NCI-H187 treated with DMSO at 0.1 percent for 48 hours (cell line): ENCODE measurements around the gene KLHL2.
"Not testable (repeated sequence)": the region's sequence is repeated elsewhere in the genome, so short reads cannot be mapped to it uniquely, and the experiment has no call there.

Experiments
- DNase-seq: peaks from one replicate; lab custom pipeline; 2025; lab: John Stamatoyannopoulos, UW

Gene KLHL2

DNA sequence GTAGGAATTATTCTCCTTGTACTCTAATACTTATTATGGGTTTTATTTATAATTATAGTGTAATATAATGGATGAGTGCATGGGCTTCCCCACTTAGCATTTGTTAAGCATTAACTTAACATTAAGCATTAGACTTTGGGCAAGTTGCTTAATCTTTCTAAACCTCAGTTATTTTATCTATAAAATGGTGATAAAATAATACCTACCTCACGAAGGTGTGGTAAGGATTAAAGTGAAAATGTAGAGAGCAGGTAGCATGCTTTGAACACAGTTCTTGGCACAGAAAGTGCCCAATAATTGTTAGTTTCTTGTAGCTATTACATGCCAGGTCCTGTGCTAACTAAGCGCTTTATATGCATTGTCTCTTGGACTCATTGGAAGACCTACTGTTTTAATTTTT, 122.7 kb downstream of the KLHL2 start:
- DNase-seq, result no peak

DNA sequence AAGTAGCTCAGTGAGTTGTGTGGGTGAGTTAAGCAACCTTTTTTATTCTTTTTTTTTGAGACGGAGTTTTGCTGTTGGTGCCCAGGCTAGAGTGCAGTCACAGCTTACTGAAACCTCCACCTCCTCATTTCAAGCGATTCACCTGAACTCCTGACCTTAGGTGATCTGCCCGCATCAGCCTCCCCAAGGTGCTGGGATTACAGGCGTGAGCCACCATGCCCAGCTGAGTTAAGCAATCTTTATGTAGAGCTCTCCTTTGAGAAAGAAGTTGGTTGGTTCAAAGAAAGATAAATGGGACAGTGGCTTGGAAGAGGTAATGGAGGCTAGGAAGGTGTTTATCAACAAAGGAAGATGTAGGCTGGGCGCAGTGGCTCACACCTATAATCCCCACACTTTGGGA, 123.3 kb downstream of the KLHL2 start:
- DNase-seq, result no peak

DNA sequence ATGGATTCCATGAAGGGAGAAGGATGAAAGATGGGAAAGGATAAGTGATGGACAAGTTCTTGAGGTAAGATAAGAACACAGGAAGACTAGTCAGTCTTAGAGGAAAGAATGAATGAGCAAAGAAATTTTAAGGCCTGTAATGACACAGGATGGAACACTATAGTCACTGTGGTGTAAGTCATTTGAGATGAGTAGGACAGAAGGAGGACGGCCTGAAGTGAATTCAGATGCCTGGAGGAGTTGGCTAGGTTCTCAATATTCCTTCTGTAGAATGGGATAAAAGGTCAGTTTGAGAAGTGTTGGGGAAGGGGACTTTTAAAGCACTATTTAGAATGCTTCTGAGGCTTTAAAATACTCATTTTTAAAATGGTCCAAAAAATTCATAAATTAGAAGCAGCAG, 124.0 kb downstream of the KLHL2 start:
- no peak for DNase-seq

DNA sequence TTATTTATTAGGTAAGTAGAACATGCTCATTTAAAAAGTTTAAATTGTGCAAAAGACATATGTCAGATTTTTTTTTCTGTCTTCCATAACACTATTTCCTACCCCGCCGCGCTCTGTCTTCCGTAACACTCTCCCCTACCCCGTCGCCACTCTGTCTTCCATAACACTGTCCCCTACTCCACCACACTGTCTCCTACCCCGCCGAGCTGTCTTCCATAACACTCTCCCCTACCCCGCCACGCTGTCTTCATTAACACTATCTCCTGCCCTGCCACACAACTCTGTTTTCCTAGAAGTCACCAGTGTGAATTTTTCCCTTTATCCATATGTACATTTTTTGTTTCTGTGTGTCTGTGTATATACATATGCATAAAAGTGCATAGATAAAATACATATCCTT, 124.5 kb downstream of the KLHL2 start:
- DNase-seq, result no peak

DNA sequence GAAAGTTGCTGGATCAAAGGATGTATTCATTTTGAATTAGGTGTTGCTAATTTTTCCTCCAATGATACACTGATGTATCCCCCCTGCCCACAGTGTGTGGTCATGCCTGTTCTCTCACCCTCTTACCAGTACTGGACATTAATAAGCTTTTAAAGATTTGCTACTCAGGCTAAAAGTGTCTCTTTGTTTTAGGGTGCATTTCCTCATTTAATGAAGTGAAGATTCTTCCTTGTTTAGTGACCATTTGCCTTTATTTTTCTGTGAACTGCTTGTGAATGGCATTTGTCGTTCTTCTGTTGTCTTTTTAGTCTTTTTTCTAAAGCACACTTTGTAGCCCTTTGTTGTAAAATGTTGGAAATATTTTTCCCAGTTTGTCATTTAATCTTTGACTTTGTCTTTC, 125.1 kb downstream of the KLHL2 start:
- no peak for DNase-seq

DNA sequence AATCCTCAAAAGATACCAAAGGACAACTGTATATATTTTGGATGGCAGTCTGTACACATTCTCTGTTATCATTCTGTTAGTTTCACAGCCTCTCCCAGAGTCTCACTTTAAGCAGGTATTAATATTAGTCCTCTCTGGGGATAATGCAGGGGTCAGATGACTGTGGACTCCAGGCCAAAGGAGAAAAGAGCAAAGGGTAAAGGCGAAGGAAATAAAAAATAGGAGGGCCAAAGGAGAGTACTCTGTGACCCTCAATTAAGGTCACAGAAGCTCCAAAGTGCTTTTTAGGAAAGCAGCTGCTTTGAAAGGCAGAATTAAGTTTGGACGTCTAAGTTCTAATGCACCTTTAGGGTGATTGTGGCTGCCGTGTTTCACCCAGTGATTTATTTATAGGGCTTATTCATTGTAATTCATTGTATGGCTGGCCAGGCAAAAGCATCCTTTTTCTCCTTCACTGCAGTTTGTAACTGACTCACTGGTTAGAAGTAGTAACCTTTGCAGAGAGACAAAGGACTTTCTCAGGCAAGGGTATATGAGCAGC, 127.9 kb downstream of the KLHL2 start:
- DNase-seq, result no peak

DNA sequence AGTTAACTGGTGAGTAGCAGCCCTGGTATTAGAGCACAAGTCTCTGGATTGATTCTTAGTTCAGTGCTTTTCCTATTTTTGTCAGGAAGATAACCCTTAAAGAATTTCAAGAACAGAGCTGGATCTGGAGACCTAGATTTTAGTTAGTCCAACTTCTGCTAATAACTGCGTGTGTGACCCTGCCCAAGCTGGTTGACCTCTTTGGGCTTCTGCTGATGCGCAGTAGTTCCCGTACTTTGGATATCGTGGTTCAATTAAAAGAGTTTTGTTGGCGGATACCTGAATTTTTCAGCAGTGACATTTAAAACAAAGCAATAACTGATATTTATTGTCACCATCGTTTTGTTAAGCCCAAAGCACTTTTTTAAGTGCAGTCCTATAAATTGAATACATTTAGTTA, 129.4 kb downstream of the KLHL2 start:
- no peak for DNase-seq

DNA sequence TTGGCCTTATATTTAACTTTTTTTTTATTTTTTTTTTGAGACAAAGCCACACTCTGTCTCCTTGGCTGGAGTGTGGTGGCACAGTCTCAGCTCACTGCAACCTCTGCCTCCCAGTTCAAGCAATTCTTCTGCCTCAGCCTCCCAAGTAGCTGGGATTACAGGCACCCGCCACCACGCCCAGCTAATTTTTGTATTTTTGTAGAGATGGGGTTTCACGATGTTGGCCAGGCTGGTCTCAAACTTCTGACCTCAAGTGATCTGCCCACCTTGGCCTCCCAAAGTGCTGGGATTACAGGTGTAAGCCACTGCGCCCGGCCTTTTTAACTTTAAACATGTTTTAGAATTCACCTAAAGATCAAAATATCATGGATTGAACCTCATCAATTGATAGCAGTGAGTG, 135.0 kb downstream of the KLHL2 start:
- not testable (repeated sequence) for DNase-seq

DNA sequence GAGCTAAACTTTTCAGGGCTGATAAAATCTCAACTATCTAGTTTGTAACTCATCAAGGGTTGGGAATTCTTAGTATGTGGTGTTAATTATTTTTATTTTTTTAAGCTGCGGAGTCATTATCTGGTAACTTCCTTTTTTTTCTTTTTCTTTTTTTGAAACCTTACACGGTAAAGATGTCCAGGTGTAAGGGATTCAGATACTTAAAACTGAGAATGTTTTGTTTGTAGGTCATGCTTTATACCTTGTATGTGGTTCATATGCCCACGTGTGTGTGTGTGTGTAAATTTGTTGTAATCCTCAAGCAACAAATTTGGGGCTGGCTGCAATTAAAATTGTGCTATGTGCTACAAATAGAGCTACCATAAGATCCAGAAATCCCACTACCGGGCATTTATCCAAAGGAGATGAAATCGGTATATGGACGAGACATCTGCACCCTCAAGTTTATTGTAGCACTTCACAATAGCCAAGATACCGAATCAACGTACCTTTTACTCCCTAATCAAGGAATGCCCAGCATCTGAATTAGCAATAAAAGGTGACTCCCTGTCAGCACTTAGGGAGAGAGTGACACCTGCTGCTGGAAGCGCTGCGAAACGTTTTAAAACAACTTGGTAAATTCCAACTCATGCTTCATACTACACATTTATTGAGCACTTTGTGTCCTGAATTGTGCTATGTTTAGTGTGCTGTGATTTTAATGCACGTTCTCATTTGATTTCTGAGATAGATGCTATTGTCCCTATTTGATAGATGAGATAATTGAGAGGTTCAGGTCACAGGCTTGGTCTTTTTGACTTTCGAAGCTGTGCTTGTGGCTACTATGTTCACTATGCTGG, 136.2 kb downstream of the KLHL2 start:
- no peak for DNase-seq

DNA sequence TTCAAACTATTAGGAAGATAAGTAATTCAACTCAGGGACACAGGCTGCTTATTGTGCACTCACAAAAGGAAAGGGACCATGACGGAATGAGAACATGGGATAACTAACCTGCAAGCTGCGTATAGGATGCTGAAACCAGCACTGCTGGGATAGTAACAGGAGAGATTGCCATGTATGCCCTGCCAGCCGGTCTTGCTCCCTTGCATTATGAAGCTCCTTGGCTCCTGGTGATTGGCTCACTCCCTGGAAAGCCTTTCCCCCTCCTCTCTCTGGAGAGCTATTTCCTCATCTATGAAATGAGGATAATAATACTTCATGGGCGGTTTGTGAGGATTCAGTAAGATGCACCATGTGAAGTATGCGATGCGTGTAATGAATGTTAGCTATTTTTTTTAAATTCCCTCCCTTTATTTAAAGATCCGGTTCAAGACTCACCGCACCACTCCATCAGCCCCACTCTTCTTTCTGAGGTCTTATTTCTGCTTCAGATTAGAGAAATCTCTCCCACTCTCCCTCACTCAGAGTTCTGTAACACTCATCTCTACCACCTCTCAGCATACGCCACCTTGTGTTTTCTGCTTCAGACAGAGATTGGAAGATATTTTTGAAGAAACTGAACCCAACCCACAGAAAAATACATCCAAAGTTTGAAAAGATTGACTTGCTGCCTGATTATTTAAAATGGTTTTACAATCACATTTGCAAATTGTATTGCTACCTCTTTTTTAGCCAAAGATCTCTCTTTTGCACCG, 138.5 kb downstream of the KLHL2 start:
- no peak for DNase-seq

DNA sequence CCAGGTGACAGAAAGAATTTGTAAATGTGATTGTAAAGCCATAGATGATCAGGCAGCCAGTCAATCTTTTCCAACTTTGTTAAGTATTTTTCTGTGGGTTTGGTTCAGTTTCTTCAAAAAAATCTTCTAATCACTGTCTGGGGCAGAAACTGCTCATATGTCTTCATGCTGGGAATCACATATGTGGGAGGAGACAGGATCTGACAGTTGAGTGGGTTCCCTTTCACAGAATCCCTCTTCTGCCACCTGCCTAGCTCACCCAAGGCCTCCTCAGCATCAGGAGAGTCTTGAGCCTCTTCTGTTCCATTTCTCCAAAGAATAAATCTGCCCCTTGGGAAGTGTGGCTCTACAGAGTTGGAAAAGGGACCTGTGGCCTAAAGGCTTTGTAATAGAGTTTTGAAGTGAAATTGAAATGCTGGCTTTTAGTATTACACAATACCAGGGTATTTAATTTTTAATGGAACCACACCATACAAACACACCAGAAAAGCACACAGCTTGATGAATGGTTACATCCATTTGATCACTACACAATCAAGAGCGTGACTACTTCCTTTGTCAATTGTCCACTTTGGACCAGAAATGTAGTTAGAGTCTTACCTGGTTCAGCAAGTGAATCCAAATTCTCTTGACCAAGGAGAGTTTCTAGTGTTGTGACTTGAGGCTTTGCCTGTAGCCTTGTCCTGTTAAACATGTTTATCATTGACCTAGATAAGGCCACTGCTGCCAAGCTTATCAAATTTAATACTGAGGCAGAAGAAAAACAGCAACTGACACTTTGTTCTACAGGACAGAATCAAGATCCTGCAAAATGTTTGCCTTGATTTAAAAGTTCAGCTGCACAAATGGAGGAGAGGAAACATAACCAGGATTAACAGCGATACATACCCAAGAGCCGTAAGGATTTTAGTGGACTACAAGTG, 140.5 kb downstream of the KLHL2 start:
- DNase-seq, result no peak

DNA sequence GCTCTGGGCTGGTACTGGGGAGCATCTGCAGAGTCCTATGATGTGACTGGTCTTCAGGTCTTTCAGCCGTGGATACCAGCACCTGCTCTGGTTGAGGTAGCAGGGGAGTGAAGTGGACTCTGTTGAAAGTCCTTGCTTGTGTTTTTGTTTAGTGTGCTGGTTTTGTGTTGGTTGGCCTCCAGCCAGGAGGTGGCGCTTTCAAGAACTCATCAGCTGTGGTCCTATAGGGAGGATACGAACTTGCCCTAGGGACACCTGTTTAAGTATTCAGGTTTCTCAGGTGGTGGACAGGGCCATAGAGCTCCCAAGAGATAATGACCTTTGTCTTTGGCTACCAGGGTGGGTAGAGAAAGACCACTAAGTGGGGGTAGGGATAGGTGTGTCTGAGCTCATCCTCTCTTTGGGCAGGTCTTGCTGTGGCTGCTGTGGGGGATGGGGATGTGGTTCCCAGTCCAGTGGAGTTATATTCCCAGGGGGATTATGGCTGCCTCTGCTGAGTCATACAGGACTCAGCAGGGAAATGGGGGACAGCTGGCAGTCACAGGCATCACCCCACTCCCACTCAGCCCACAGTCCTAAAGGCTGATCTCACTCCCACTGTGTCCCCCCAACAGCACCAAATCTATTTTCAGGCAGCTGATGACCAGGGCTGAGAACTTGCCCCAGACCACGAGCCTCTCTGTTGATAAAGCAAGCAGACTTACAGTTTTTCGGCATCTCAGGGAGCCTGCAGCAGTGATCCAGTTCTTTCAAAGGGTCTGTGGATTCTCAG, 144.2 kb downstream of the KLHL2 start:
- DNase-seq, result no peak

DNA sequence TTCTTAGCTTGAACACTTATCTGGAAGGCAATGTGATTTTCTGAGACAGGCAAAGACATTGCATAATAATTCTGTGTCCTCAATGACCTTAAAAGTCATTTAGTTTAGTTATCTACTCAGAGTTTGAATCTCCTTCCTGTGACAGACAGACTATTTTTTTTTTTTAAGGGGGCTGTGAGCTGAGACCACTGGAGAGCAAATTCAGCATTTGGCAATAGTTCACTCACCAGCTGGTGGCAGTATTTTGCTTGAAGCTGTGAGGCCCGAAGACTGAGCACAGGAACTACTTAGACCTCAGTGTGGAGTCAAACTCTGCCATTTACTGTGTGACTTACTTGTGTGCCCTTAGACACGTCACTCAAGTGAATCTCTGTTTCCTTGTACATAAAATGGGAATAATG, 148.5 kb downstream of the KLHL2 start:
- DNase-seq, result no peak

DNA sequence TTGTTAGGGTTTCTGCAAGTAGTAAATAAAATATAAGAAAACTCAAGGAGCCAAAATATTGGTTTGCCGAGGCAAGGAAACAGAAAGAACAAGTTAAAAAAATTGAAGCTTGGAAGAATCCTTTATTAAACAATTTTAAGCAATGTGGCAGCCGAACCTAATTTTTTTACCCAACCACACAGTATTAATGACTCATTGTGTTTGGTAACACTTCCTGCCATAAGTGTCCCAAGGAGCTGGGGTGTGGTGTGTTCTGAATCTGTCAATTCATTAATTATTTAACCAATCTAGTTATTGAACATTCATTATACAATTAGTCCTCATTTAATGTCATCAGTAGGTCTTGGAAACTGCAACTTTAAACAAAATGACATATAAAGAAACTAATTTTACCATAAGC, 152.1 kb downstream of the KLHL2 start:
- no peak for DNase-seq

DNA sequence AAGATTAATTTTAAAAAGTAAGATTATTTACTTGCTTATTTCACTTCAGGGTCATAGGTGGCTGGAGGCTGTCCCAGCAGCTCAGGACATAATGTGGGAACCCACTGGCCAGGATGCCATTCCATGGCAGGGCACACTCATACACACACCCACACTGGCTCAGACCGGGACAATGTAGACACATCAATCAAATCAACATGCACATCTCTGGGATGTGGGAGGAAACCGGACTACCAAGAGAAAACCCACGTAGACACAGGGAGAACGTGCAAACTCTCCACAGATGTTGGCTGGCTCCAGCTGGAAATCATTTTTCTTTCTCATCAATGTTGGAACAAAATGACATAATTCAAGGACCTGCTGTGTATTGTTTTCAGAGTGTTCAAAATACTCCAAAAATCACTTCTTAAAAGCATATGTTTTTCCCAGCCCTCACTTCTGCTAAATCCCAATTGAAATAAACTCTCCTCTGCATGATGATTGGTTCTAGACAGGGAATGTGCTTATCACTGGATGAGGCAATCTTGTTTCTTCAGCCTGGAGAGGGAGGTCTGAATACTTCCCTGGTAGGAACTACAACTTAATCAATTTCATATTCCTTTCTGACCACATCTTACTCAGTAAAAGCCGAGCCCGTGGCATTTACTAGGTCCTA, 152.8 kb downstream of the KLHL2 start:
- DNase-seq, result no peak

DNA sequence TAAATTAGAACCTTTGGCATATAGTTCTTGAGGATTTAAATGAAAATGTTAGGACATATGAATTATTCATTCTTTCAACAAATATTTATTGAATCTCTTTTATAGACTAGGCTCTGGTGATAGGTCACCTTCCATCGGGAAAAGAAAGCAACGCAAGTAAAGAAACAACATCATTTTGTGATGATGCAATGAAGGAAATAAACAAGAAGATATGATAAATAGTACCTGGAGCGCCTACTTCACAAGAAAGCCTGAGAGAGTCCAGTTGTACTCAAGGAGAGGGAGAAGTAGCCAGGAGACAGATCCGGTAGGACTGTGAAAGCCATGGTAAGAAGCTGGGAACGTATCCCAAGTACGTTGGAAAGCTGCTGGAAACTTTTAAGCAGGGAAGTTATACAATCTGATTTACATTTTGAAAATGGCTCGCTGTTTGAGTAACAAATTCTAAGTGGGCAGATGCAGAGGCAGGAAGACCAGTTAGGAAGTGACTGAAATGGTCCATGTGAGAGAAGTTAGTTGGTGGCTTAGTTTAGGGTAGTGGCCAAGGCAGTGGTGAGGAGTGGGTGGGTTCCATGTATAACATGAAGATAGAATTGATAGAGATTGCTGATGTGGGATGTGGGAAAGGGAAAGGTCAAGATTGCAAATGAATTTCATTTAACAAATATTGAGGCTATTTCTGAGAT, 153.8 kb downstream of the KLHL2 start:
- no peak for DNase-seq

DNA sequence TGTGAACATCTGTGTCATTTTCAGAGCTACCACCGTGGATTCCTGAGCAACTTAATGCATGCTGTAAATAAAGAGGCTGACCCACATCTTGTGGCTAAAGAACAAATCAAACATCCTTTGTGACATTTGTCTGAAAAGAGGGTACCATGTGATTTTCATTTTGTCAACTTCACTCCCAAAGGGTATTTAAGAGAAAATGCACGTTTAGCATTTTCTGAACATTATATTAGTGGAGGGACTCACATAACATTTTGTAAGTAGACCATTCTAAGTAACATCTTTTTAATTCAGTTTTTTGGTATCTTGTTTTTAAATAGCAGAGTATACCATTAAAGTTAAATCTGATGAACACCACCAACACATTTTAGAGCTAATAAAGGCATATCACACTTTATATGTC, 154.4 kb downstream of the KLHL2 start:
- no peak for DNase-seq

DNA sequence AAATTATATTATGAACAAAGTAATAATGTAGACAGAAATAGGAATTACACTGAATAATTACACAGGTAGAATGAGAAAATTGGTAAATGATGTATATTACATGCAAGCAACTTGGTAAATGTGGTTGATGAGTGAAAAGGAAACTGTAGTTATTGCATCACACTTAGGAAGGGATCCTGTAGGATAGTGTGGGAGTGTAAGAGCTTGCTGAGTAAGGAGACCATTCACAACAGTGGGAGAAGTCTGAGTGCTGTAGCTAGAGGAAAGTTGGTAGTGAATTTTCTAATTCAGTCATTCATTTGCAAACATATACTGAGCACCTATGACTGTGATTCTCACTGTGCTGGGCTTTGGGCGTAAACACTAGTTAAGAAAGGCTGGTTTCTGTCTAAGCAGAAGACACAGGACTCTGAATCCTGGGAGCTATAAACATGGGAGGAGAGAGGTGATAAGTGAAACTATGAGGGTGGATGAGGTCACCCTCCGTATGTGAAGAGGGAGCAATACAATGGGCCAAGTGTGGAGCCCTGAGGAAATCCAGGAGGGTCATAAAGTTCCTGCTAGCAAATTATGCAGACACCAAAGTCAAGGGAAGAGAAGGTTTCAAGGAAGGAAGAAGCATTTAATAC, 157.2 kb downstream of the KLHL2 start:
- no peak for DNase-seq

DNA sequence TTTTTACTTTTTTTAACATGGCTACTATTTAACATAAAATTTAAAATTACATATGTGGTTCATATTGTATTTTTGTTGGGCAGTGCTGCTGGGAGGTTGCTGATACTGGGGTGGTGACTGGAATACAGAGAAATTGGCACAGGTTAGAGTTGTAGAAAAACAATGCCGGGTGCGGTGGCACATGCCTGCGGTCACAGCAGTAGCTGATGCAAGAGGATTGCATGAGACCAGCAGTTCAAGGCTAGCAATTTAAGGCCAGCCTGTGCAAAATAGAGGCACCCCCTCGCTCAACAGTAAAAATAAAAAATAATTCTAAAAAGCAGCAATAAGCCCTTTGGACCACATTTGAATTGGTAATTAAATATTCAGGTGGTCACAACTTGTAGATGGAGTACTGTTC, 159.7 kb downstream of the KLHL2 start:
- no peak for DNase-seq

DNA sequence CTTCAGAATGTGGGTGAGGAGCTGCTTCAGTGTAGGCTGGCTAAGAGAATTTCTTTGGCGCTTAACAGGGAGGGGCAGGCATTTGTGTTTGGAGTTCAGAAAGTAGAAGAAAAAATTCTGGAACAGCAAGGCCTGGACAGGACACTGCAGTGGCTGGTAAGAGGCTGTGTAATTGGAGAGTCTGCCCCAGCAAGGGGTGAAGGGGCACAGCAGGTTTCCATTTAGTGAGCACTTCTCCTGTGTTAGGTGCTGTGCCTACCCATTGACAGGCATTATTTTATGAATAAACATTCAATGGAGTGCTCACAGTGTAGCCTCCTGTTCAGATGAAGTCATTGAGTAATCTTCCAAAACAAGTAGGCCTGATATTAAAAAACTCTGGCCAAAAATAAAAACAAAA, 160.8 kb downstream of the KLHL2 start:
- DNase-seq, result no peak
